Measurements from ENCODE around the gene RNF126.

DNA sequence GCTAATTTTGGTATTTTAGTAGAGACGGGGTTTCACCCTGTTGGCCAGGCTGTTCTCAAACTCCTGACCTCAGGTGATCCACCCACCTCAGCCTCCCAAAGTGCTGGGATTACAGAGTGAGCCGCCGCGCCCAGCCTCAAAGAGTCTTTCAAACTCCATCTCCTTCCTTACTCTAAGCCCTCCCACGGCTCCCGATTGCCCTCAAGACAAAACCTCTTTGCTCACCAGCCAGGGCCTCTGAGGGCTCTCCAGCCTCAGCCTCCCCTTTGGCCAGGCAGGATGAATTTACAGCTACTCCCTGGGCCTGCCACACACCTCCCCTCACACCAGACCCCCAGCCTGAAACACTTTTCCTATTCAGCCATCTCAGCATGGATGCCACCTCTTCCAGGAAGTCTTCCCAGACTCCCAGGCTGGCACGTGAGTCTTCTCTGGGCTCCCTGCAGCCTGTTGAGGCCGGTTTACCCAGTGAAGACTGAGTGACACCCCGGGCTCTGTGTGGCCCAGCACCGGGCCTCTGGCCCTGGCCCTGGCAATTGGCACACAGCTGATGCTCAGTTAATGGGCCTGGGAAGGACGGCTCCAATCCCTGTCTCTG lies 24.7 kb upstream of the RNF126 start:
- TF ChIP-seq CTCF (conservative IDR thresholded peaks at IDR 0.05) (no peak), ZFX (IDR thresholded peaks at IDR 0.05) (no peak)

Data from C4-2B (cell line).